GM21737 (cell line): ENCODE data around the gene CNNM3.
A peak's percentile ranks its signal among the peaks of the same experiment; 100 is the strongest.

Source experiments
- ATAC-seq: cut with Tn5 transposase; IDR thresholded peaks from one replicate; pipeline ENCODE4 v1.9.1; 2021; ENCODE audit warnings: mild to moderate bottlenecking, moderate library complexity; ENCODE audit not compliant: unreplicated experiment

The CNNM3 gene

GRCh38 chr2:96874198-96874831 is 58.2 kb downstream of the CNNM3 start:
- ATAC-seq, result peak; percentile 55

- no peak for ATAC-seq
Measured at GRCh38 chr2:96875498-96876268, 59.6 kb downstream of the CNNM3 start.

- ATAC-seq, result no peak
Measured at GRCh38 chr2:96876269-96877041, 60.4 kb downstream of the CNNM3 start.

GRCh38 chr2:96877042-96877451 is 61.0 kb downstream of the CNNM3 start:
- ATAC-seq, result no peak

- no peak for ATAC-seq
Measured at GRCh38 chr2:96877631-96878092, 61.6 kb downstream of the CNNM3 start.

GRCh38 chr2:96878171-96878570 is 62.1 kb downstream of the CNNM3 start:
- ATAC-seq, result no peak

- ATAC-seq, result no peak
Measured at GRCh38 chr2:96878796-96879544, 62.9 kb downstream of the CNNM3 start.

GRCh38 chr2:96879545-96880040 is 63.5 kb downstream of the CNNM3 start:
- ATAC-seq, result no peak

- no peak for ATAC-seq
Measured at GRCh38 chr2:96880891-96881273, 64.8 kb downstream of the CNNM3 start.

- no peak for ATAC-seq
Measured at GRCh38 chr2:96881349-96882195, 65.5 kb downstream of the CNNM3 start.

GRCh38 chr2:96882230-96882629 is 66.2 kb downstream of the CNNM3 start:
- ATAC-seq, result no peak

GRCh38 chr2:96882906-96883305 is 66.8 kb downstream of the CNNM3 start:
- ATAC-seq, result no peak

- no peak for ATAC-seq
Measured at GRCh38 chr2:96883306-96883705, 67.2 kb downstream of the CNNM3 start.
